Activated T-cell treated with anti-CD3 and anti-CD28 coated beads, Interleukin-2, amount 50 U/mL, for 72 hours (primary cell): Measurements from ENCODE around the gene LSS. TPM values are rescaled to one million over a fixed set of nuclear protein-coding genes. Genes with fewer than 3 reads are reported as not detected.
"Not testable (repeated sequence)": the region's sequence is repeated elsewhere in the genome, so short reads cannot be mapped to it uniquely, and the experiment has no call there.

Experiments
- ATAC-seq, 2 donors: fragments of 150-1000 bp; cut with Tn5 transposase; replicated peaks in 1 of 2; 2 replicates each; pipeline ENCODE4 v1.10.0; 2021; ENCODE audit warnings: moderate library complexity in 2 of 2, mild to moderate bottlenecking in 1 of 2
- DNase-seq, 2 donors: peaks; one replicate each; pipeline ENCODE4 v3.0.0; 2021 to 2022; ENCODE audit warnings: mixed read lengths in 1 of 2
- H3K27ac Mint-ChIP-seq: one replicate; pipeline ENCODE4 v1.8.0; 2022; ENCODE audit warnings: mild to moderate bottlenecking, moderate library complexity, mixed read lengths
- H3K27me3 Mint-ChIP-seq: one replicate; pipeline ENCODE4 v1.8.0; 2022; ENCODE audit warnings: low read depth, mixed read lengths
- H3K36me3 Mint-ChIP-seq, 2 donors: one replicate each; pipeline ENCODE4 v1.8.0; 2022; ENCODE audit warnings: mixed read lengths in 2 of 2, mild to moderate bottlenecking in 1 of 2; ENCODE audit not compliant: insufficient read depth in 2 of 2
- H3K4me1 Mint-ChIP-seq: one replicate; pipeline ENCODE4 v1.8.0; 2022; ENCODE audit warnings: low read depth, mixed read lengths
- H3K4me3 Mint-ChIP-seq, 2 donors: one replicate each; pipeline ENCODE4 v1.8.0; 2022; ENCODE audit warnings: mild to moderate bottlenecking in 2 of 2, mixed read lengths in 2 of 2, moderate library complexity in 2 of 2
- H3K9me3 Mint-ChIP-seq, 2 donors: one replicate each; pipeline ENCODE4 v1.8.0; 2022; ENCODE audit warnings: mixed read lengths in 2 of 2
- total RNA-seq, 2 donors: library from RNA; stranded (reverse); gene quantifications; one replicate each; pipeline ENCODE4 v1.2.3, GENCODE V29; 2022

The LSS gene
- total RNA-seq, 2 donors from 2014 or later, result 18.9 to 22.4 TPM

DNA sequence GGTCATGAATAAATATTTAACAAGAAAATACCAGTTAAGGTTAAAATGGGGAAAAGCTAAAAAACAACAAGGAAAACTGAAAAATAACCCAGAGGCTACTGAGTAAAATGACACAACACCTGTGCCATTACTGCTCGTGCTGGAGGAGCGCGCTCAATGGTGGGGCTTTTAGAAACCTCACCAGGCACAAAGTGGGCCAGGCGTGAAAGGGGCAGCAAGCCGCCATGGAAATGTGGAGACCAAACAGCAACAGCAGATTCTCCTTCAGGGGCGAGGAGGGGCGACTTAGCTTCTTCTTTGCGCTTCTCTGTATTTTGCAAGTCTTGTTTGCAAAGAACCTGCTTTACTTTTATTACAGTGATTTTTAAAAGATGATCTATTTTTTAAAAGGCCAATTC is 25.4 kb downstream of the LSS start:
- peaks cover 0 to 5% of the 10 kb centered on the region in 2 donors for H3K36me3 Mint-ChIP-seq
- no peak for DNase-seq

DNA sequence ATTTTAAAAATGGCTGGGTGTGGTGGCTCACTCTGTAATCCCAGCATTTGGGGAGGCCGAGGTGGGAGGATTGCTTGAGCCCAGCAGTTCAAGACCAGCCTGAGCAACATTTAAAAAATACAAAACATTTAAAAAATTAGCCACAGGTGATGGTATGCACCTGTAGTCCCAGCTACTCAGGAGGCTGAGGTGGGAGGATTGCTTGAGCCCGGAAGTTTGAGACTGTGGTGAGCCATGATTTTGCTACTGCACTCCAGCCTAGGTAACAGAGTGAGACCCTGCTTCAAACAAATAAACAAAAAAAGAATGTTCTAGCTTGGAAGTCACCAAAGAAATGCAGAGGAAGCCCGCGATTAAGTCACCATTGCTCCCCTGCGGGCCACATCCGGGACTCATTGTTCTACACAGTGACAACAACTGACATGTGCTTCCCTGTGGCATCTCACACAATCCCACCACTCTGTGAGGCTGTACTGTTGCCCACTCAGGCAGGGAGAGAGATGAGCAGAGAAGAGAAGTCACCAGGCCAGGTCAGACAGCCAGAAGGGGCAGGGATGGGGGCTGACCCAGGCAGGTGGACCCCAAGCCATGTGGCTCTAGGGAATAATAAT is 25.9 kb downstream of the LSS start:
- Mint-ChIP-seq H3K27me3 (no peaks in the 10 kb centered on the region), H3K4me1 (no peaks in the 10 kb centered on the region), H3K36me3 (peaks cover 0 to 6% of the 10 kb centered on the region in 2 donors), H3K4me3 (no peak overlapping the region), H3K27ac (no peak overlapping the region), H3K9me3 (no peaks in the 10 kb centered on the region)
- no peak for DNase-seq
- no peak for ATAC-seq

More for the DNA sequence above, 25.4 kb downstream of the LSS start:
- ATAC-seq, result no peak
- Mint-ChIP-seq H3K9me3 (no peaks in the 10 kb centered on the region), H3K4me1 (no peaks in the 10 kb centered on the region), H3K27me3 (no peaks in the 10 kb centered on the region), H3K4me3 (no peak overlapping the region), H3K27ac (no peak overlapping the region)

DNA sequence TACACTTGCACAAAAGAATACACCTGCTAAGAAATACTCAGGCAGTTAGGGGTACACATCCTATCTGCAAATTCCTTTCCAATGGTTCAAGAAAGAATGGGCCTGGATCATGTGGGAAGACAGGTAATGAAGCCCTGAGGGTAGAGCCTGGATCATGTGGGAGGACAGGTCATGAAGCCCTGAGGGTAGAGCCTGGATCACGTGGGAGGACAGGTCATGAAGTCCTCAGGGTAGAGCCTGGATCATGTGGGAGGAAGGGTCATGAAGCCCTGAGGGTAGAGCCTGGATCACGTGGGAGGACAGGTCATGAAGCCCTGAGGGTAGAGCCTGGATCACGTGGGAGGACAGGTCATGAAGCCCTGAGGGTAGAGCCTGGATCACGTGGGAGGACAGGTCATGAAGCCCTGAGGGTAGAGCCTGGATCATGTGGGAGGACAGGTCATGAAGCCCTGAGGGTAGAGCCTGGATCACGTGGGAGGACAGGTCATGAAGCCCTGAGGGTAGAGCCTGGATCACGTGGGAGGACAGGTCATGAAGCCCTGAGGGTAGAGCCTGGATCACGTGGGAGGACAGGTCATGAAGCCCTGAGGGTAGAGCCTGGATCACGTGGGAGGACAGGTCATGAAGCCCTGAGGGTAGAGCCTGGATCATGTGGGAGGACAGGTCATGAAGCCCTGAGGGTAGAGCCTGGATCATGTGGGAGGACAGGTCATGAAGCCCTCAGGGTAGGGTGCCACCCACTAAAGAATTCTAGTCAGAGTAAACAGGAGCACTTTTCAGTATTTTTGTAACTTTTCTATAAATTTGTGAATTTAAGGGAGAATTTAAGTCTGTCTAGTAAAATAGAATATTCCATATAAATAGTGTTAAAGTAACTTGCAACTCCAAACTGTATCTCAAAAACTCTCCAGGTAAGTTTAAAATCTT is 27.4 kb downstream of the LSS start:
- not testable (repeated sequence) for H3K27me3 Mint-ChIP-seq, H3K9me3 Mint-ChIP-seq, H3K4me1 Mint-ChIP-seq, H3K36me3 Mint-ChIP-seq, DNase-seq, ATAC-seq, H3K27ac Mint-ChIP-seq, H3K4me3 Mint-ChIP-seq

DNA sequence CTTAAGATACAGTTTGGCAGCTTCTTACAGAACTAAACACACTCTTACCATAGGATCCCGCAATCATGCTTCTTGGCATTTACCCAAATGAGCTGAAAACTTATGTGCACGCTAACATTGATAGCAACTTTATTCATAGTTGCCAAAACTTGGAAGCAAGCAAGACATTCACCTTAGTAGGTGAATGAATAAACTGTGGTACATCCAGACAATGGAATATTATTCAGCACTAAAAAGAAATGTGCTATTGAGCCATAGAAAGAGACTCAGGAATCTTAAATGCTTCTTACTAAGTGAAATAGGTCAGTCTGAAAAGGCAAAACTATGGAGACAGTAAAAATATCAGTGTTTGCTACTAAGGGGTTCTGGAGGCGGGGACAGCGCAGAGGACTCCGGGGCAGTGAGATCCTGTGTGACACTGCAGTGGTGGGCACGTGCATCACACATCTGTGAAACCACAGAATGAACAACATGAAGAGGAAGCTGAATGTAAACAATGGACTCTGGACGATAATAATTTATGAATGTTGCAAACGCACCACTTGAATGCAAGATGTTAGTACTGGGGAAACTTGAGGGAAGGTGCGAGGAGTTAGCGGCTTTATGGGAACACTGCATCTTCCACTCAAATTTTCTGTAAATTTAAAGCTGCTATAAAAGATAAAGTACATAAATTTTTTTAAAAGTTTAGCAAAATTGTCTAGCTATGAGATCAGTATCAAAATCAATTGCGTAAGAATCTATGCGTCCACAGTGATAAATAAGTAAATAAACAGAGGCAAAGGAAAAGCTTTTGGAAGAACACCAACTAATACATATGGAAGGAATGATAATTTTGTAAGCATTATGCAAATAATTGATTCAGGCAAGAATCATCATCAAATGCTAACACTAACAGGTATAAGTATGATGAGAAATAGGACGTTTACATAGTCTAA is 28.9 kb downstream of the LSS start:
- Mint-ChIP-seq H3K36me3 (peaks cover 0 to 6% of the 10 kb centered on the region in 2 donors), H3K9me3 (no peaks in the 10 kb centered on the region)

DNA sequence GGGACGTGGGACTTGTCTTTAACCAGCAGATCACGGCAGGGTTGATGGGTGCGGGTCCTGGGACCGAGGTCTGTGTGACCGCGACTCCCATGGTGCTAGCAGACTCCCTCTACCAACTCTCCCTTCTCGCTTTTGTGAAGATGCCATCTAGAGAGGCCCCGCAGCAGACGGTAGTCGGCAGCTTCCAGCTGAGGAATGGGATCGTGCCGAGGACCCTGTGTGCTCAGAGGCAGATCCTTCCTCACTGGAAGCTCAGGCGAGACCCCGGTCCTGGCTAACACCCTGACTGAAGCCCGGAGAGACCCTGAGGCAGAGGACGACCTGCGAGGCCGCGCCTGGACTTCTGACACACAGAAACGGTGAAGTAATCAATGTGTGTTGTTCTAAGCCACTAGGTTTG is 31.8 kb downstream of the LSS start:
- Mint-ChIP-seq H3K36me3 (peaks cover 3 to 6% of the 10 kb centered on the region in 2 donors), H3K9me3 (no peaks in the 10 kb centered on the region)
- no peak for DNase-seq

More for the DNA sequence above, 28.9 kb downstream of the LSS start:
- no peak for DNase-seq
- Mint-ChIP-seq H3K4me1 (no peaks in the 10 kb centered on the region), H3K4me3 (no peak overlapping the region), H3K27me3 (no peaks in the 10 kb centered on the region), H3K27ac (no peak overlapping the region)
- ATAC-seq, result no peak

DNA sequence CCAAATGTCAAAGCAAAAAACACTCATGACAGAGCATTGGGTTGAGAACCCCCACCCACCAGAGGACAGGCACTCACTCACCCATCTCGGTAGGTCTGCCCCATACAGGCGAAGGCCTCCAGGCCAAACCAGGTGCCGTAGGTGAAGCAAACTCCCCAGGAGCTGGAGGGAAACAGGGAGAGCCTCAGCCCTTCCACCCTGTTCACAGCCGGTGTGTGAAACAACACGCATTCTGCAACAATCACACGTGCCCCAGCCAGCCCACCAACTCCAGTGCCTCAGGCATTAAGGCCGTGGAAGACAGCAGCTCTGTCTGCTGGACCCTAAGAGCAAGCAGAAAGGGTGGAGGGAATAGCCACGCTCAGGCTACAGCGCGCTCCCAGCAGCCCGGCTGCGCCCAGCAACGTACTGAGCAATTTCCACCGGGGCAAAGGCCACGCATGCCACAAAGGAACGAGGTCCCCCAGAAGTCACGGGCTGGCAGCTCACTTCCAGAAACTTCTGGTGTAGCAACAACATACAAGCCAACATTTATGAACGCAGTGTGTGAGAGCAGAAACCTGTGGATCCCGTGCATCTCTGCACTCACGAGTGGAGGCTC is 32.9 kb downstream of the LSS start:
- no peak overlapping the region for H3K4me3 Mint-ChIP-seq
- H3K27ac Mint-ChIP-seq, result no peak overlapping the region
- H3K9me3 Mint-ChIP-seq, result no peaks in the 10 kb centered on the region
- no peaks in the 10 kb centered on the region for H3K27me3 Mint-ChIP-seq
- no peak for DNase-seq
- no peak for ATAC-seq
- no peaks in the 10 kb centered on the region for H3K4me1 Mint-ChIP-seq
- H3K36me3 Mint-ChIP-seq, result peaks cover 3 to 6% of the 10 kb centered on the region in 2 donors

More for the DNA sequence above, 31.8 kb downstream of the LSS start:
- Mint-ChIP-seq H3K4me3 (no peak overlapping the region), H3K27ac (no peak overlapping the region), H3K27me3 (no peaks in the 10 kb centered on the region), H3K4me1 (no peaks in the 10 kb centered on the region)
- ATAC-seq, result no peak

DNA sequence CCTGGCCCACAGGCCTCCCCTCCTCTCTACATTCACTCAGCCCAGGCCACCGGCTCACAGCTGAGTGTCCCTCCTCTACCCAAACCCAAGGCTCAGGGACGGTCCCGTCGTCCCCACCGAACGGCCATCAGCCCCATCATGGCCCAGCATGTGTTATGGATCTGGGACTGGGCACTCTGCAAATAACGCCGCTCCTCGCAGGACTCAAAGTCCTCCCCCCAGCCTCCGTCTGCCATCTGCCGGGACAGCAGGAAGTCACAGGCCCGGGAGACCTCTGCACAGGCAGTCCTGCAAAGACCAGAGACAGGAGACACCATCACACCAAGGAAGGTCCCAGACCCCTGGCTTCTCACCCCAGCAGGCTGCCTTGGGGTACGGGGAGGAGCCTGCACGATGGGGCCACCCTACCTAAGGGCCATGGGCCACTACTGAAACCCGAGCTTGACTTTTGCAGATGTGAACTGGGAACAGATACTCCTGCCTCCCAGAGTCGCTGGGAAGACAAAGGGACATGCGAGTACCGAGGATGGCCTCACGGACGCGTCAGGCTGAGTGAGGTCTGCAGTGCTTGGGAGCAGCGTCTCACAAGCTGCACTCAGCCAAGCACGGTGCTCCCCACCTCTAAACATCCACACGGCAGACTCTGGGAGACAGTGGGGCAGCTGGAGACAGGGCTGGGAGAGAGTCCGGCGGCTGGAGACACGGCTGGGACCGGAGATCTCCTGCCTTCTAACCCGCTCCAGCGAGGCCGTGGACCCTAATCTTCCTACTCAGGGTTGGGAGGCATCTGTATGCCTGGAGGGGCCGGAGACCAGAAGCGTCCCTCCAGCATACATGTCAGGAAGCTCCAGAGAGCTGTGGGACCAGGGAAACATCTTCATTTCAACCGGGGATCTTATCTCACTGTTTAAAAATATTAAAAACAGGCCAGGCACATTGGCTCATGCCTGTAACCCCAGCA is 33.9 kb downstream of the LSS start:
- Mint-ChIP-seq H3K9me3 (no peaks in the 10 kb centered on the region), H3K36me3 (peaks cover 3 to 6% of the 10 kb centered on the region in 2 donors), H3K4me1 (no peaks in the 10 kb centered on the region), H3K27ac (no peak overlapping the region), H3K4me3 (no peak overlapping the region), H3K27me3 (no peaks in the 10 kb centered on the region)
- DNase-seq (no peak), ATAC-seq (no peak)

DNA sequence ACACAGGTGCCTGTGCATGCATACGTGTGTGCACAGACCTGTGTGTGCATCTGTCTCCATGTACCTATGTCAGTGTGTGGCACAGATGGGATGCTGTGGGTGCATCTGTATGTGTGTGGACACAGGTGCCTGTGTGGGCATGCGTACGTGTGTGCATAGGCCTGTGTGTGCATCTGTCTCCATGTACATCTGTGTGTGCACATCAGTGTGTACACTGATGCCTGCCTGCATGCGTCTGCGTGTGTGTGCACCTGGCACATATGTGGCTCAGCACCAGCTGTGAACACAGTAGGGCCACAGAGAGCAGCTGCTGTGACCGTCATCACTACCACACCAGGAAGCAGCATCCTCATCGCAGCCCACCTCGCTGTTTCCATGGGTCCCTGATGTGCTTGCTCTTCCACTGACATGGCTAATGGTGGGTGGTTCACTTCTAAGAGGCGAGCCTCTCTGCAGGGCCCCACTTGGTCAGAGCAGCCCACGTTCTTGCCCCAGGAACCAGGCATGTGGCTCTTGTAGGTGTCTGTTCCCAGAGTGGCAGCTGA is 34.7 kb downstream of the LSS start:
- H3K4me1 Mint-ChIP-seq, result no peaks in the 10 kb centered on the region
- DNase-seq (no peak), ATAC-seq (no peak)
- no peaks in the 10 kb centered on the region for H3K9me3 Mint-ChIP-seq
- H3K36me3 Mint-ChIP-seq, result peaks cover 3 to 6% of the 10 kb centered on the region in 2 donors
- no peak overlapping the region for H3K27ac Mint-ChIP-seq
- no peaks in the 10 kb centered on the region for H3K27me3 Mint-ChIP-seq
- H3K4me3 Mint-ChIP-seq, result no peak overlapping the region

DNA sequence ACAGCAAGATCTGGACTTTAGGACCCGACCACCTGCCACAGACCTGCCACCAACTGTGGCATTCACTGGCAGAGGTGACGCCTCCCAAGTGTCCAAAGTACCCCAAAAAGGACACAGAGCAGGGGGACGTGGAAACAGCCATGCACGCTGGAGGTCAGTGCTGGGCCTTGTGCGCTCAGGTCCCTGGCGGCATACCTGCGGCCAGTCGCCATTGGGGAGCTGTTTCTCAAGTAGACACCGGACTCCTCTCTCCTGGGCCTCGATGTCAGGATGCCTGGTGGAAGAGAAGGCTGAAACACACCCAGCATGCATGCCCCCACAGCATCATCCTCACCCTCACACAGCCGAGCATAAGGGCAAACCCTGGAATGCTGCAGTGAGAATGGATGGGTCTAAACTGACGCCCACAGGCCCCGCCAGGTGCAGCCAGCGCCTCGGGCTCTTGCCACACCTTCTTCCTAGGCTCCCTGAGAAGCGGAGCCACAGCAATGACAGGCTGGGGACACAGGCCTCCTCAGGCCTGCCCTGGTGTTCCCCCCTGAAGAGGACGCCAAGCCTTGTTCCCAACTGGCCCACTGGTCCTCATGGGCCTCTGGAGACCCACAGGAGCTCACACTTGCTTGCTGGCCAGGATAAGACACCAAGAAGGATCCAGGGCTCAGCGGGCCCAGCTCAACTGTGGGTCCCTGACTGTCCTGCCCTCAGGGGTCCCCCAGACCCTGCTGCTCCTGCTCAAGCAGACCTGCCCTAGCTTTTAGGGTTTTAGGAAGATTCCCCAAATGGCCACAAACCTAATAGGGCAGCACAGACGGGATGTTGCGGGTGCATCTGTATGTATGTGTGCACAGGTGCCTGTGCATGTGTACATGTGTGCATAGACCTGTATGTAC is 36.6 kb downstream of the LSS start:
- DNase-seq (no peak), ATAC-seq (no peak)
- no peaks in the 10 kb centered on the region for H3K9me3 Mint-ChIP-seq
- no peak overlapping the region for H3K4me3 Mint-ChIP-seq
- H3K4me1 Mint-ChIP-seq, result no peaks in the 10 kb centered on the region
- no peak overlapping the region for H3K27ac Mint-ChIP-seq
- H3K36me3 Mint-ChIP-seq, result peaks cover 0 to 6% of the 10 kb centered on the region in 2 donors
- H3K27me3 Mint-ChIP-seq, result no peaks in the 10 kb centered on the region

DNA sequence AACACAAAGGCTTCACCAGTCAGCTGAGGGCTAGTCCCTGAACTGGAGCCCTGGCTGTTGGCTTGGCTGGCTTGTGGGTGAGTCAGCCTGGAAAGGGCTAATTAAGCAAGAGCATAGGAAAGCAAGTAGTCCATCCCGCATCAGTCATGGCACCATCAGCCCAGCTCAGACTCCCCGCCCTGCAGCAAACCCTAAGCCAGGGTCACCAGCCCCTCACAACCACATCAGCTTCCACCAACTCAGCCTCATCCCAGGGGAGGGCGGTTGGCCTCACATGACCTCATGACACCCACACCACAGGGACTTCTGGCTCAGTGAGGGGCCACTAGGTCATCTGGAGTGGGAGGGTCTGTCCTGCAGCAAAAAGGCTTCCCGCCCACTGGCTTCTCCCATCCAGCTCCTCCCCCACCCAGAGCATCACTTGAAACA is 37.3 kb downstream of the LSS start:
- Mint-ChIP-seq H3K9me3 (no peaks in the 10 kb centered on the region), H3K27me3 (no peaks in the 10 kb centered on the region), H3K27ac (no peak overlapping the region), H3K4me1 (no peaks in the 10 kb centered on the region), H3K36me3 (peaks cover 0 to 6% of the 10 kb centered on the region in 2 donors), H3K4me3 (no peak overlapping the region)
- ATAC-seq, result no peak
- no peak for DNase-seq
